ENCODE results near the gene SMOC1.

DNA sequence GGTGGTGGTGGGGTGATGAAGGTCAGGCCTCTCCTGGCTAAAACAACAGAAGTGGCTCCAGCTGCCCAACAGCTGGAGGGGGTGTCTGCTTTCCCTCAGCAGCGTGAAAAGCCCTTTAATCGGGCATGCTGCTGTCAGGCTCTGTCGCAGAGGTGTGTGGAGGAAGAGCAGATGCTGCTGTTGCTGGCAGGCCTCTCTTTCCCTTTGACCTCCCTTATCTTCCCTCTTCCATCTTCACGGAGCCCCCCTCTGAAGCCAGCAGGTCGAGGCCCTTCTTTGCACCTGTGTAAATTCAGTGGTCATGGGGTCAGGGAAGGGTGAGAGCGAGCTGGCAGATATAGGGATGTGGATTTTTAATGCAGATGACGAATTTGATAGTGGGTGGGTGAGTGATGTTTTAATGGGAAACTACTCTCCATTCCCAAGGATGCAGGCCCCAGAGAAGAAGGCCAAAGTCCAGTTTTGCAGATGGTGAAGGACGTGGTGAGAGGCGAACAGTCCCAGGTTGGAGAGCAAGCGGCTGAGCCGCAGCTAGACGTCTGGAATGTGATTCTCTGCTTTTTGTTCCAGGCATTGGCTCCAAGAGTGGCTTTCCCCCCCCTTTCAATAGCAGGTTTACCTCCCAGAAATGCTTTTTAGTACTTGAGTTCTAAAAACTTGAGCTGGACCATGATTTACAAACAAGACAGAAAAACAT lies 64.0 kb downstream of the SMOC1 start:
- TF ChIP-seq POLR2A (IDR thresholded peaks at IDR 0.05) = no peak
- TF ChIP-seq, protein P1, sequence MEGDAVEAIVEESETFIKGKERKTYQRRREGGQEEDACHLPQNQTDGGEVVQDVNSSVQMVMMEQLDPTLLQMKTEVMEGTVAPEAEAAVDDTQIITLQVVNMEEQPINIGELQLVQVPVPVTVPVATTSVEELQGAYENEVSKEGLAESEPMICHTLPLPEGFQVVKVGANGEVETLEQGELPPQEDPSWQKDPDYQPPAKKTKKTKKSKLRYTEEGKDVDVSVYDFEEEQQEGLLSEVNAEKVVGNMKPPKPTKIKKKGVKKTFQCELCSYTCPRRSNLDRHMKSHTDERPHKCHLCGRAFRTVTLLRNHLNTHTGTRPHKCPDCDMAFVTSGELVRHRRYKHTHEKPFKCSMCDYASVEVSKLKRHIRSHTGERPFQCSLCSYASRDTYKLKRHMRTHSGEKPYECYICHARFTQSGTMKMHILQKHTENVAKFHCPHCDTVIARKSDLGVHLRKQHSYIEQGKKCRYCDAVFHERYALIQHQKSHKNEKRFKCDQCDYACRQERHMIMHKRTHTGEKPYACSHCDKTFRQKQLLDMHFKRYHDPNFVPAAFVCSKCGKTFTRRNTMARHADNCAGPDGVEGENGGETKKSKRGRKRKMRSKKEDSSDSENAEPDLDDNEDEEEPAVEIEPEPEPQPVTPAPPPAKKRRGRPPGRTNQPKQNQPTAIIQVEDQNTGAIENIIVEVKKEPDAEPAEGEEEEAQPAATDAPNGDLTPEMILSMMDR (IDR thresholded peaks at IDR 0.05) = no peak

Data from body of pancreas (tissue), 4 donors.